ENCODE results near the gene CELF4.

The CELF4 gene

GRCh38 chr18:37391698-37392548, 173.7 kb downstream of the CELF4 start:
- no peak for DNase-seq (ENCODE audit: low spot score)

DNA sequence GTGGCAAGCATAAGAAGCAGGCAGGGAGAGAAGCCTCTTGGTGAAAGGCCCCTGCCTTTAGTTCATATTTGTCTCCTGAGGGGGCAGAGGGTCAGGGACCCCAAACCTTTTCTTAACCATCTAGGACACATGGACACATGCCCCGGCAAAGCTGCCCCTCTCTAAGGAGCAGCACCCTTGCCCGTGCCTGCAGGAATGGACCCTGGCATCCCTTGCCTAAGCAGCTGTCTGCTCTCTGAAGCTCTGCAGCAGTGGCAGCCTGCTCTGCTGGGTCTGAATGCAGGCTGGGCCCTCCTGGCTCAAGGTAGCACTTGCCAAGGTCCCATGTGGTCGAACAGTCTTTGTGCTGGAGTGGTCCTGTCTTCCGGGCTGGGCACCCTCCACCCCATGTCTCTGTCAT, 174.4 kb downstream of the CELF4 start:
- no peak for DNase-seq (ENCODE audit: low spot score)

GRCh38 chr18:37390687-37391086, 174.9 kb downstream of the CELF4 start:
- DNase-seq (ENCODE audit: low spot score) = no peak

DNA sequence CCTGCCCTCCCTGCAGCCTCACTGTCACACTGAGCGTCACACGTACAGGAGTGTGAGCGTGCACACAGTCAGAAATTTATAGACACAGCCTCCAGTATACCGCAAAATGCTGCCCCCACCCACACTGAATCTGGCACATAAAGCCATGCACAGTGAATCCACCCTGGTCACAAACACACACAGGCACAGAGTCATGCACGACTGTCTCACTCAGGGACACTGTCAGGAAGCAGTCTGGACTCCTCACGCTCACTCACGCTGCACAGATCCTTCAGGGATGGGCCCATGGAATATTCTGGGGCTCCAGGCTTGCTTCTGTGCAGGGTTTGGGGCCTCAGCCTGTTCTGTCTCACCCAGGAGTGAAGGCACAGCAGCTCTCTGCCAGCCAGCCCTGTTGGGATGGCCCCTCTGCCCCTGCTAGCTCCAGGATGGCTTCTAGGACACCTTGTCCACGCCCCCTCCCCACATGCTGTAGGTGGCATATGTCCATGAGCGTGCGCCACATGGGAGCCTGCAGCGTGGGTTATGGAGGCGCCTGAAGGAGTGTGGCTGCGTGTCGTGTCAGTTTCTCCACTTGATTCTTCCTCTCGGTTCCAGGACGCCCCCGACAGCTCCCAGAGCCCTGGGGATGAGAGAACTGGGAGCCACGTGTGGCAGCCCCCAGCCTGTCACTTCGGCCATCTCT, 175.8 kb downstream of the CELF4 start:
- DNase-seq (ENCODE audit: low spot score) = no peak

DNA sequence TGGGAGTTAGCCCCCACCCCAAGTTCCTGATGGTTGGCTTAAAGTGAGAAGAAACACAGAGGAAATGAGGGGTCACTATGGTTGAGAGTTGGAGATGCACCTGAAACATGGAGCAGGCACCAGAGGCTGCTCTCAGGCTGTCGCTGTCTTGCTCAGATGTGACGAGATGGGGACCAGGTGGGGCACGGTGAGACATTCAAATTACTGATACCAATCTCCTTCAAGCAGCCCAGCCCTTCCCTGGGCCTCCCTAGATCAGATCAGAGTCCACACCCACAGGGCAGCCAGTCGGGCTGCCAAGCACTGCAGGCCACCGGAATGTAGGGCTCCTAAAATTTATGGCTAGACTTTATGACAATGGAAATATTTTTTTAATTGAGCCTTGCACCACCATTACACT, 176.6 kb downstream of the CELF4 start:
- no peak for DNase-seq (ENCODE audit: low spot score)

DNA sequence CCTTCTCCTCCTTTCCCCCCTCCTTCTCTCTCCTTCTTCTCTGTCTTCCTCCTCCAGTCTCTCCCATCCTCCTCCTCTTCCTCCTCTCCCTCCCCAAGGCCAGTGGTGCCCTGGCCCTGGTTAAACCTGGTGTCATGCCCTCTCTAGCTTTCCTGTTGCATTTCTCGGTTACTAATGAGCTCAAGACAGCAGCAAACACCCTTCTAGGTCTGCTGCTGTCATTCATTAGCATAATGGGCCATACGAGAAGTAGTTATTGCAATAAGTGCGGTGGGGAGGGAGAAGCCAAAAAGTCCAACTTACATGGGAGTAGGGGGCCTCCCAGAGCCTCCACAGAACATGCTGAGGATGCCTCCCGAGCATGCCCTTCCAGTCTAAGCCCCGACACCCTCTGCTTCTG, 177.2 kb downstream of the CELF4 start:
- no peak for DNase-seq (ENCODE audit: low spot score)

DNA sequence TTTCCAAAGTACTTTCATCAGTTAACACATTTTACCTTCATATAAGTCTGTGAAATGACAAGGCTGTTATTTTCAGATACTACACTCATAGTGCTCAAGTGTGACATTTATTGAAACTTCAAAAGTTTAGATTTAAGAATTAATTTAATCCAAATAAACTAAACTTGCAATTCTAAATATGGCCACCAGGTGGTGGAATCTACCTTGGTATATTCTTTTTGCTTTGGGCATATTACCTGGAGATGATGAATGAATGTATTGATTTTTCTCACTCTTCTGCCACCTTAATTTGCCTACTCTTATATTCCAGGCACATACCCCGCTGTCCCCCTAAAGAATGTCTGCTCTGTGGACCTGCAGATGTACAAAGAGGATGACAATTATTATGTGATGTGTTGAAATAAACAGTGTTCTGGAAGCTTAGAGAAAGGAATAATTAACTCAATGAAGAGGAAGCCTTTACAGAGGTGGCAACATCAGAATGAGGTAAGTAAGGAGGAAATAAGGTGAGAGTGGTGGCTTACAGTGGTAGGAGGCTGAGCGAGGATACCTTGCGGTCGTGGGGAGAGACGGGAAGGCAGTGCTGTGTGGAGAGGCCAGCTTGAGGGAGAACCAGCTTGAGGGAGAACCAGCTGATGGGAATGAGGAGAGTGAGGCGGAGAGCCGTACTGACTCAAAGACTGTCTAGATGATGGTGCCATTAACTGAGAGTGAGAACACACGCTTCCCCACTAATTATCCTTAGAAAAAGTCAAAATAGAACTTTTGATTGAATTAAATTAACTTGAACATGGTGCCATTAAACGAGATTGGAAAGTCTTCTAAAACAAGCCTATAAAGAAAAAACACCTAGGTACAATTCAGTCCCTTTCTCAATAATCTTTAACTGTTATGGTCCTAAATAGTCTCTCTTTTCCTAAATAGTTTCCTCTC, 179.5 kb downstream of the CELF4 start:
- DNase-seq (ENCODE audit: low spot score) = peak; percentile 35

DNA sequence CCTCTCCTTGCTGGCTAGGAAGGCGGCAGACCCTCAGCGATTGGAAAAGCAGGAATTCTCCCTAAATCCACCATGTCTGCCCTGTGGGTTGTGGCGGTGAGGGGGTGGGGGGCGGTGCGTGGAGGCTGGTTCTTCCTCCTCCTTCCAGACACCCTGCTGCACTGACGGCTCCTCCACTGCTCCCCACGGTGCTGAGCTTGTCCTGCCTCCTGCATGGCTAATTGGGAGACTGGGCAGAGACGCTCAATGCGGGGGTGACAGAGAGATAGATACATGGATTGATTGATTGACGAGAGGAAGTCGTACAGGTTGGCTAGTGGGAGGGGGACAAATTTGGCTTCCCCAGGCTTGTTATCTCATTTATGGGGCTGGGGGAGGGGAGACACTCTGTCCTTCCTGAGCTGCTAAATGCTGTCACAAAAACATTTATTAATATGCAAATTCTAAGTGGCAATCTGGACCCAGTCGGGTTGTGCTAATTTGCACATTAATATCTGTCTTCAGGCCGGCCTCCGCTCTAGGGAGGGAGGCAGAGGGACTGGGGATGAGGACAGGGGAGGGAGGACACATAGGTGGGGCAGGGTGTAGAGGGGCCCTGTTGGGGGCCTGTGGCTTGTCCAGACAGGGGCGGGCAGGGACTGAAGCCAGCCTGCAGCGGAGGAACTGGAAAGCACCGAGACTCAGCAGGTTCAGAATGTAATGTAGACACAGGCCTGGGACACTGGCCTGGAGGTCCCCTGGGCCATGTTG, 181.6 kb downstream of the CELF4 start:
- DNase-seq (ENCODE audit: low spot score) = no peak

DNA sequence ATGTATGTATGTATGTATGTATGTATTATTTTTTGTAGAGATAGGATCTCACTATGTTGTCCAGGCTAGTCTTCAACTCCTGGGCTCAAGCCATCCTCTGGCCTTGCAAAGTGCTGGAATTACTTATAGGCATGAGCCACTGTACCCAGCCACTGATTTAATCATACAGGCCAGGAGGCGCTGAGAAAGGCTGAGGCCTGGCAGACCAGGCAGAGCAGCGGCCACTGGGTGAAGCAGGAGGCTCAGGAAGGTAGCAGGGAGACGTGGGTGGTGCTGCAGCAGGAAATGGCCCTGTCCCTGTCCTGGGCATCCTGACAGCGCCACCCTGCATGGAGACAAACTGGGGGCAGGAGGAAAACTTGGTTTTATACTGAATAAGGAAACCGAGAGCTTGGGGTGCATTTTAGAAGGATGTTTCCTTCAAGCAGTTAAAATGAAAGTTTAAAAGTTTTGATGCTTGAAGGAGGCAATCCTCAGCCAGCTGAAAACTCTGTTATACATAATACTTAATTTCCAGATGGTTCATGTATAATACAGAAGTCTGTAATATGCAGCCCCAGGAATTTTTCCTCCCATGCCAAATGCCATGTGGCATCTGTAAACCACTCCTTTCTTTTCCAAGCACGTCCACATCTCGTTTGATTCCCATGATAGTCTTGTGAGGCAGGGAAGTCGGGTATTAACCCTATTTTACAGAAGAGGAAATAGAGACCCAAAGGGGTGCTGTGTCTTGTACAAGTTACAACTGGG, 182.4 kb downstream of the CELF4 start:
- DNase-seq (ENCODE audit: low spot score) = no peak

DNA sequence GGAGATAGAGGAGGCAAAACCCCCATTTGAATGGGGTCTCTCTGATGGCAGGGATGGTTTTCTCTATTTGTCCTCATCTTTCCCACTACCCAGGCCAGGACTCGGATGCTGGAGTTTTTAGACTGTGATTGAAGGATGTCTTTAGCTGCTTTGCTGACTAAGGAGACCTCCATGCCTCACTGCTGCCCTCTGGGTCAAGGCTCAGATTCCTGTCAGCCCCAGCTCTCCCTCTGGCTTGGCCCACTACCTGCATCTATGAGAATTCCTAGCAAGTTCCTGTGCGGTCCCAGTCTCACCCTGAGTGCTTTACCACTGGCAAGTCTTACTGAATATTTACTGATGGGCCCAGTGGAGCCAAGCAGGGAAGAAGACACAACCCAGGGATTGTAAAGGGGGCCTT, 184.0 kb downstream of the CELF4 start:
- DNase-seq (ENCODE audit: low spot score) = no peak

- no peak for DNase-seq (ENCODE audit: low spot score)
Observed at GRCh38 chr18:37380546-37381110, 185.0 kb downstream of the CELF4 start.

DNA sequence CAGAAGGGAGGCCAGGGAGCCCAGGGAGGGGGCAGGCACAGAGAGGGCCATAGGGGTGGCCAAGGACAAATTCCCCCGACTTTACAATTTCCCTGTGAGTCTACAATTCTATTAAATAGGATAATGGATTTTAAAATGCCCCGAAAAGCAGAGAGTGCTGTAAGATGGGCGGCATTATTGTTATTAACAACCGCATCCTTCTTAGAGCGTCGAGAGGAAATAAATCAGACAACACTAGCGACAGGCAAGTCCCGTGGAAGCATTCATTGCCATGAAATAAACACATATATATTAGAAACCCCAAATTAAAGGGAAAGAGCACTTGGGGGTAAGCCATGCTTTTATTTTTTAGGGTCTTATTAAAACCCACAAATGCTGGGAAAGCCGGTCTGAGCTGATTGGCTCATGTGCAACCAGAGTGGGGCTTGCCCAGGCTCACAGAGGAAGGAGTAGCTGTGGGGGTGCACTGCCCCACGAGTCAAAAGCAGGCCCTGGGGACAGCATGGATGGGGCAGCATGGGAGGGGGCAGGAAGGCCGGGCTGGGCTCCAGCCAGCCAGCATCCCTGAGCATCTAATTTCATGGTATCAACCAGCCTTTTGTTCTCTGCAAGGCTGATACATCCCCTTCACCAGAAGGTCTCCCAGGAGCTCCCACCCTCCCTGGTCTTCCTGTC, 187.1 kb downstream of the CELF4 start:
- no peak for DNase-seq (ENCODE audit: low spot score)

GRCh38 chr18:37375181-37375580, 190.4 kb downstream of the CELF4 start:
- no peak for DNase-seq (ENCODE audit: low spot score)

DNA sequence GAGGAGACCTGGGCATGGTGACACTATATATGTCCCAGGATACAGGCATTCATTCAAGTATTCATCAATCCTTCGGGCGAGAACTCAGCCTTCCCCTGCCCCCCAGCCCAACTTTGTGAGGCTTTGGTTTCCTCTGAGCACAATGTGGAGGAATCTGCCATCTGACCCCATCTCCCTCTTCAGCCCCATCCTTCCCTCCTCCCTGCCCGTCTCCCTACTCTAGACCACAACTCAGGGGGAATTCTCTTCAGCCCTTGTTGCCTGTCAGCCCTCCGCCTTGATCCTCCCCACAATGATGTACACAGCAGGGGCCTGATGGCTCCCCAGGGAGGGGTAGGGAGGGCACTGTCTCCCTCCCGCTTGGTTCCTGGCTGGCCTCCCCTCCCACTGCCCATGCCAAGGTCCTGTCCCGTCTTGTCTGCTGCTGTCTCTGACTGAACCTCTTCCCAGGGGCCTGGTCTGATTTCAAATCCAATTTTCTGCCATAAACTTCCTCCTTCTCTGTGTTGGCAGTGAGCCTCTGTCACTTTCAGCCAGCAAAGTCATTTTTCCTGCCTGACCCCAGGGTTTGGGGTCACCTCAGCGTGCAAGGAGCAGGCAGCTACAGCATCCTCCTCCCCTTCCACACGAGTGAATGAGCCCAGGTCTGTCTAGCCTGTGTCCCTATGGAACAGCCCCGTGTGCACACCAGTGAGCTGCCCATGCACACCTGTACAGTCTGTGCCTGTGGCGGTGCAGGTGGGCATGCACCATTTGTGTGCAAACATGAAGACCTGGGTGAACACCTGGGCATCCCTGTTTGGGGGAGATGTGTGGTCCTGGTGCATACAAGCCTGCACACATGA, 197.3 kb downstream of the CELF4 start:
- DNase-seq (ENCODE audit: low spot score) = no peak

DNA sequence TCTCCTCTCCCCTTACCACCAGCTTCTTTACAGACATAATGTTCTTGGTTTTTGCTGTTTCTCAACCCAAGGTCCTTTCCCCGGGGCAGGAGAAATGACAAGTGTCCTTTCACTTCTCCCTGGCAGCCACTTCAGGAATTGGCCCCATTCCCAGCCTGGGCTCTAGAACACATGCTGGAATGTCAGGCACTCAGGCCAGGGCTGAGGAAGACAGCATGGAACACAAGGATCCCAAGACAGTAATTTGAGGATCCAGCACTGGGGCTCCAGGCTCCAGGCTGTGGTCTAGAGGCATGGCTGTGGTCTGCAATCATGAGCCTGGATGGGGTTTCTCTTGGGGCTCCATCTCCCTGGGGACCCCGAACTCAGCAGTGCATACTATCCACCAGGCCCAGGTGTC, 201.4 kb downstream of the CELF4 start:
- peak; percentile 20 for DNase-seq (ENCODE audit: low spot score)

- DNase-seq (ENCODE audit: low spot score) = no peak
Observed at GRCh38 chr18:37362158-37362890, 203.3 kb downstream of the CELF4 start.

- DNase-seq (ENCODE audit: low spot score) = no peak
Observed at GRCh38 chr18:37361335-37362157, 204.1 kb downstream of the CELF4 start.

Measured in globus pallidus (tissue), 1 donor.